ENCODE measurements around the gene MYOM3. TPM values are rescaled to one million over a fixed set of nuclear protein-coding genes. Genes with fewer than 3 reads are reported as not detected.

MYOM3 gene
- polyA plus RNA-seq, 2 of the 4 experiments (the other 2 are of a cell fraction), result 2.6 to 8.5 TPM

DNA sequence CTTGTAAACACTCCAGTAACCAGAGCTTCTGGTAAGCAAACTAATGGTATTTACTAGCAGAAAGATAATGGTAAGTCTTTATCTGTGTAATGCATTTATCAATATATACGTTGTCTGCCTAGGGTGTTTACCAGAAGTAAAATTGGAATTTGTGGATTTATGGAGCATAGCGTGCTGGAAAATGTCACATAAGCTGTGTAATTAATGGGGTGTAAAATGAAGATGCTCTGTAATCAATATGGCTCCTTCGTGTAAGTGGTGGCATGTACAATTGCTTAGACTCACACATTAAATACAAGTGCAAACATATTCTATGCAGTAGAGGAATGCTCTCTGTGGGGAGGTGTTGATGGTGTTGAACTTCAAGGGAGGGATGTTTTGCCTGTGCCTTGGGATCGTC is 69.6 kb downstream of the MYOM3 start:
- TF ChIP-seq MYC (IDR thresholded peaks at IDR 0.05; ENCODE audit: borderline replicate concordance, low read length), result no peak
- no peak for TF ChIP-seq KDM1A (IDR thresholded peaks at IDR 0.05; ENCODE audit: low read depth)
- TF ChIP-seq, protein P1, sequence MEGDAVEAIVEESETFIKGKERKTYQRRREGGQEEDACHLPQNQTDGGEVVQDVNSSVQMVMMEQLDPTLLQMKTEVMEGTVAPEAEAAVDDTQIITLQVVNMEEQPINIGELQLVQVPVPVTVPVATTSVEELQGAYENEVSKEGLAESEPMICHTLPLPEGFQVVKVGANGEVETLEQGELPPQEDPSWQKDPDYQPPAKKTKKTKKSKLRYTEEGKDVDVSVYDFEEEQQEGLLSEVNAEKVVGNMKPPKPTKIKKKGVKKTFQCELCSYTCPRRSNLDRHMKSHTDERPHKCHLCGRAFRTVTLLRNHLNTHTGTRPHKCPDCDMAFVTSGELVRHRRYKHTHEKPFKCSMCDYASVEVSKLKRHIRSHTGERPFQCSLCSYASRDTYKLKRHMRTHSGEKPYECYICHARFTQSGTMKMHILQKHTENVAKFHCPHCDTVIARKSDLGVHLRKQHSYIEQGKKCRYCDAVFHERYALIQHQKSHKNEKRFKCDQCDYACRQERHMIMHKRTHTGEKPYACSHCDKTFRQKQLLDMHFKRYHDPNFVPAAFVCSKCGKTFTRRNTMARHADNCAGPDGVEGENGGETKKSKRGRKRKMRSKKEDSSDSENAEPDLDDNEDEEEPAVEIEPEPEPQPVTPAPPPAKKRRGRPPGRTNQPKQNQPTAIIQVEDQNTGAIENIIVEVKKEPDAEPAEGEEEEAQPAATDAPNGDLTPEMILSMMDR (IDR thresholded peaks at IDR 0.05), result no peak
- TF ChIP-seq RFX5 (IDR thresholded peaks at IDR 0.05), result no peak
- TF ChIP-seq, protein P2, sequence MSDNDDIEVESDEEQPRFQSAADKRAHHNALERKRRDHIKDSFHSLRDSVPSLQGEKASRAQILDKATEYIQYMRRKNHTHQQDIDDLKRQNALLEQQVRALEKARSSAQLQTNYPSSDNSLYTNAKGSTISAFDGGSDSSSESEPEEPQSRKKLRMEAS (IDR thresholded peaks at IDR 0.05), result no peak
- no peak for TF ChIP-seq NR3C1 (IDR thresholded peaks at IDR 0.05)
- no peak for TF ChIP-seq RNF2 (IDR thresholded peaks at IDR 0.05; ENCODE audit: borderline replicate concordance, low read depth)
- TF ChIP-seq GATA3 (IDR thresholded peaks at IDR 0.05; ENCODE audit: borderline replicate concordance), result no peak
- no peak for TF ChIP-seq JUNB (IDR thresholded peaks at IDR 0.05)
- TF ChIP-seq E2F6 (IDR thresholded peaks at IDR 0.05; ENCODE audit: borderline replicate concordance, low read depth), result no peak
- no peak for TF ChIP-seq CEBPB (IDR thresholded peaks at IDR 0.05)
- TF ChIP-seq, protein P3, sequence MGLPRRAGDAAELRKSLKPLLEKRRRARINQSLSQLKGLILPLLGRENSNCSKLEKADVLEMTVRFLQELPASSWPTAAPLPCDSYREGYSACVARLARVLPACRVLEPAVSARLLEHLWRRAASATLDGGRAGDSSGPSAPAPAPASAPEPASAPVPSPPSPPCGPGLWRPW (IDR thresholded peaks at IDR 0.05), result no peak
- no peaks in the 10 kb centered on the region for H3K9me3 ChIP-seq
- 55% methylated on average over 4 of the region's 4 CpGs for WGBS (ENCODE audit: missing lambda C conversion rate)
- no peak overlapping the region for H3K4me2 ChIP-seq
- DNase-seq (ENCODE audit: low read depth in 1 of 2, low spot score in 1 of 2) (no peak), ATAC-seq (no peak), FAIRE-seq (no peak)
- H3K4me3 ChIP-seq, result no peak overlapping the region
- ChIA-PET CTCF (interaction anchor here (1.0 to 2.5 kb wide), 4 partner anchors 14 to 271 kb away, joined by 3 to 7 read pairs (median 4); partner anchors contain the start of gene SRSF10), POLR2A (no interaction called here)
- H3K4me1 ChIP-seq, result peaks cover 25% of the 10 kb centered on the region
- H3K27ac ChIP-seq, result no peak overlapping the region

DNA sequence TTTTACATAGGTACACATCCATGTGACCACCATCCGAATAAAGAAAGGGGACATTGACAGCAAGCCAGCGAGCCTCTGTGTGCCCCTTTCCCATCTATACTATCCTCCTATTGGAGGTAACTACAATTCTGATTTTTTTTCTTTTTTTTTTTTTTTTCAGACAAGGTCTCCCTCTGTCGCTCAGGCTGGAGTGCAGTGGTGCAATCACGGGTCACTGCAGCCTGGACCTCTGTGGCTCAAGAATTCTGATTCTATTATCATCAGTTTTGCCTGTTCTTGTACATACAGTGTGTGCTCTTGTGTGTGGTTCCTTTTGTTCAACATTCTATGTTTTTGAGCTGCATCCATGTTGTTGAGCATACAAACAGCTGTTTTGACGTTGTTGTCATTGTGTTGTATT is 75.8 kb downstream of the MYOM3 start:
- POLR2A ChIA-PET, result no interaction called here
- no peak; a peak in 1 of 6 replicates for ATAC-seq
- H3K4me1 ChIP-seq, result no peaks in the 10 kb centered on the region
- CTCF ChIA-PET, result interaction anchor here (1.8 kb wide), 1 partner anchor 8 kb away, joined by 6 read pairs; no protein-coding TSS in a partner anchor
- H3K4me3 ChIP-seq, result no peak overlapping the region
- TF ChIP-seq TFCP2L1 (CRISPR knock-in tag; IDR thresholded peaks at IDR 0.05), result no peak
- TF ChIP-seq GATA3 (IDR thresholded peaks at IDR 0.05; ENCODE audit: borderline replicate concordance), result no peak
- no peak for TF ChIP-seq FOSL2 (IDR thresholded peaks at IDR 0.05)
- no peak for TF ChIP-seq FOSL2 (CRISPR knock-in tag; IDR thresholded peaks at IDR 0.05)
- no peak for TF ChIP-seq ZNF302 (CRISPR knock-in tag; IDR thresholded peaks at IDR 0.05)
- TF ChIP-seq SMC3 (IDR thresholded peaks at IDR 0.05), result no peak
- TF ChIP-seq HDAC2 (IDR thresholded peaks at IDR 0.05), result no peak
- no peak for TF ChIP-seq ZC3H11A (IDR thresholded peaks at IDR 0.05)
- TF ChIP-seq, protein P3 (IDR thresholded peaks at IDR 0.05), result no peak
- no peak for TF ChIP-seq ATOH8 (CRISPR knock-in tag; IDR thresholded peaks at IDR 0.05; ENCODE audit: low read depth)
- no peak for TF ChIP-seq PHF8 (IDR thresholded peaks at IDR 0.05; ENCODE audit: borderline replicate concordance, low read depth)
- TF ChIP-seq SREBF2 (IDR thresholded peaks at IDR 0.05), result no peak
- no peak for TF ChIP-seq NR3C1 (IDR thresholded peaks at IDR 0.05)
- TF ChIP-seq, protein P4, sequence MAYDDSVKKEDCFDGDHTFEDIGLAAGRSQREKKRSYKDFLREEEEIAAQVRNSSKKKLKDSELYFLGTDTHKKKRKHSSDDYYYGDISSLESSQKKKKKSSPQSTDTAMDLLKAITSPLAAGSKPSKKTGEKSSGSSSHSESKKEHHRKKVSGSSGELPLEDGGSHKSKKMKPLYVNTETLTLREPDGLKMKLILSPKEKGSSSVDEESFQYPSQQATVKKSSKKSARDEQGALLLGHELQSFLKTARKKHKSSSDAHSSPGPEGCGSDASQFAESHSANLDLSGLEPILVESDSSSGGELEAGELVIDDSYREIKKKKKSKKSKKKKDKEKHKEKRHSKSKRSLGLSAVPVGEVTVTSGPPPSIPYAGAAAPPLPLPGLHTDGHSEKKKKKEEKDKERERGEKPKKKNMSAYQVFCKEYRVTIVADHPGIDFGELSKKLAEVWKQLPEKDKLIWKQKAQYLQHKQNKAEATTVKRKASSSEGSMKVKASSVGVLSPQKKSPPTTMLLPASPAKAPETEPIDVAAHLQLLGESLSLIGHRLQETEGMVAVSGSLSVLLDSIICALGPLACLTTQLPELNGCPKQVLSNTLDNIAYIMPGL (CRISPR knock-in tag; IDR thresholded peaks at IDR 0.05; ENCODE audit: borderline replicate concordance), result no peak
- H3K9me3 ChIP-seq, result no peaks in the 10 kb centered on the region
- no peak for FAIRE-seq
- DNase-seq (ENCODE audit: low read depth in 1 of 2, low spot score in 1 of 2), result no peak
- WGBS (ENCODE audit: missing lambda C conversion rate), result 74% methylated on average over 5 of the region's 5 CpGs
- no peak overlapping the region for H3K4me2 ChIP-seq
- no peak overlapping the region for H3K27ac ChIP-seq

Measured in A549 (cell line).